HG02852 (cell line): ENCODE data around the gene UTP25.
"Not testable (repeated sequence)": the region's sequence is repeated elsewhere in the genome, so short reads cannot be mapped to it uniquely, and the experiment has no call there.

Experiments
- ATAC-seq: cut with Tn5 transposase; IDR thresholded peaks from one replicate; pipeline ENCODE4 v1.9.1; 2021; ENCODE audit warnings: mild to moderate bottlenecking, moderate library complexity; ENCODE audit not compliant: unreplicated experiment

The UTP25 gene

DNA sequence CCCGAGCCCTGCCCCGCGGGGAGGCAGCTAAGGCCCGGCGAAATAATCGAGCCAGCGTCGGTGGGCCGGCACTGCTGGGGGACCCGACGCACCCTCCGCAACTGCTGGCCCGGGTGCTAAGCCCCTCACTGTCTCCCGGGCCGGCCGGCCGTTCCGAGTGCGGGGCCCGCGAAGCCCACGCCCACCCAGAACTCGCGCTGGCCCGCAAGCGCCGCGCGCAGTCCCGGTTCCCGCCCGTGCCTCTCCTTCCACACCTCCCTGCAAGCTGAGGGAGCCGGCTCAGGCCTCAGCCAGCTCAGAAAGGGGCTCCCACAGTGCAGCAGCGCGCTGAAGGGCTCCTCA, 61.3 kb downstream of the UTP25 start:
- no peak for ATAC-seq

DNA sequence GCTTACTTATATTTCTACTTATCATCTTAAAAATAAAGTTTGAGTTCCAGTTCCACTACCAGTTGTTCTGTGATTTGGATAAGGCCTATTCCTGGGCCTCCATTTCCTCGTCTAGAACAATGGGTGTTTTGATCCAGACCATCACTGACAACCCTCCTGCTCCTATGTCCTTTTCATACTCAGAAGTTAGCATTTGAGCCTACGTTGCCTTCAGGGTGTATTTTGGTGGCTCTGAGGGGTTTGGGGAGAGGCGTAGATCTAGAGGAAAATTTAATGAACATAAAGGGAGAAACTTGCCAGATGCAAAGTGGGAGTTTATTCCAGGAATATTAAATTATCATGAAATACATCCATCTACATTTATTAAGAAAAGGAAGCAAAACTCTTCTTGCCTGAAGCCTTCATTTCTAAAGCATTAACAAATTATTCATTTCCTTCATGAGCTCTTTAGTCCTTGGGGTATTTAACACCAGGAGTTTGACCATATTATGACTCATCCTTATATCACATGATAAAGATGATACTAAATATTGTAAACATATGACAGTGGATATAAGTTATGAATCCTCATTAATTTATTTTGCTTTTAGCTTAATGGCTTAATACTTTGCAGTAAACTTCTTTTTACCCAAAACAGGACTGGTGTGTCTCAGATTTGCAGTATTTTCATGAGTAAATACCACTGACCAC, 63.0 kb downstream of the UTP25 start:
- no peak for ATAC-seq

DNA sequence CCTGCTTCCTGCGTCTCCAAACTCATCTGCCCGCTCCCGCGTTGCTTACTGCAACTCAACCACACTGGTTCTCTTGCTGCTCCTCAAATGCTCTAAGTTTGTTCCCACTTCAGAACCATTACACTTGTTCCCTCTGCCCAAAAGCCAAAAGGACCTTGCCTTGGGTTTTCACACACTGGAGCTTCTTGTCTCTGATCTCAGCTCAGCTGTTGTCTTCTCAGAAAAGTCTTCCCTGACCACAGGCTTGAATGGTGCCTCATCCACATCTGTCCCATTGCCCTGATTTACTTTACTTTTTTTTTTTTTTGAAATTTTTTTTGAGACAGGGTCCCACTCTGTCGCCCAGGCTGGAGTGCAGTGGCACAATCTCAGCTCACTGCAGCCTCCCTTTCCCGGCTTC, 66.0 kb downstream of the UTP25 start:
- no peak for ATAC-seq

DNA sequence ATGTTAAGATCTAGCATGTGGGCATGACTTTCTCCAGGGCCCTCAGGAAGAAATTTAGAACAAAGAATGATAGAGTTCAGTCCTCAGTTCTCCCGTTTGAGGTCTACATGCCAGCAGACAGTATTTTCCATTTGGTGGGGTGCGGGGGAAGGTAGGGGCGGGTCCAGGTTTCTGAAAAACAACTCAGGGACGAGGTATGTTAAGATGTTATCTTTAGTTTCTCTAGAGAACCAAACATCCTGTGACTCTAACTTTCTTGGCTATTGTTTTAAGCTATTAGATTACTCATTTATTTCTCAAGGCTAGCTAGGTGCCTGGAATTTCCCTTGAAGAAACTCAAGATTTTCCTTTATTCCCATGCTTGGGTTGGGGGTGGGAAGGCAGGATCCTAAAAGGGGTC, 67.9 kb downstream of the UTP25 start:
- no peak for ATAC-seq

DNA sequence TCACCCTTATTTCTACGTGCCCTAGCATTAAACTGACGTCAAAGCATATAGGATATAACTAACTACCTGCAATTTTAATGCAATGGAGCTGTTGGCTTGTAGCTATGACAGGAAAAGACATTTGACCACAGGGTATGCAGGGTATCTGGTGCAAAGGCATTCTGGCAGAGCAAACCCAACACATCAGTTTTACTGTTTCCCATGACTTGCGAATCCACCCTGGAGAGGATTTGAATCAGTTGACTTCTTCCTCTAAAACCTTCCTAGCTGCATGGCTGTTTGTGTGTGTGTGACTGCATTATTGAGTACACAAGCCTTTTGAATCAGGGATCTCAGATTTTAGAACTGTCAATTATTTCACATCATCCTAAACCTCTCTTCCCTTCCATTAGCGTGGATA, 68.6 kb downstream of the UTP25 start:
- ATAC-seq, result no peak

DNA sequence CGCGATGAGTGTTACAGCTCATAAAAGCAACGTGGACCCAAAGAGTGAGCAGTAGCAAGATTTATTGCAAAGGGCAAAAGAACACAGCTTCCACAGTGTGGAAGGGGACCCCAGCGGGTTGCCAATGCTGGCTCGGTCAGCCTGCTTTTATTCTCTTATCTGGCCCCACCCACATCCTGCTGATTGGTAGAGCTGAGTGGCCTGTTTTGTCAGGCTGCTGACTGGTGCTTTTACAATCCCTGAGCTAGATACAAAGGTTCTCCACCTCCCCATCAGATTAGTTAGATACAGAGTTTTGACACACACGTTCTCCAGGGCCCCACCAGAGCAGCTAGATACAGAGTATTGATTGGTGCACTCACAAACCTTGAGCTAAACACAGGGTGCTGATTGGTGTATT, 70.5 kb downstream of the UTP25 start:
- not testable (repeated sequence) for ATAC-seq

DNA sequence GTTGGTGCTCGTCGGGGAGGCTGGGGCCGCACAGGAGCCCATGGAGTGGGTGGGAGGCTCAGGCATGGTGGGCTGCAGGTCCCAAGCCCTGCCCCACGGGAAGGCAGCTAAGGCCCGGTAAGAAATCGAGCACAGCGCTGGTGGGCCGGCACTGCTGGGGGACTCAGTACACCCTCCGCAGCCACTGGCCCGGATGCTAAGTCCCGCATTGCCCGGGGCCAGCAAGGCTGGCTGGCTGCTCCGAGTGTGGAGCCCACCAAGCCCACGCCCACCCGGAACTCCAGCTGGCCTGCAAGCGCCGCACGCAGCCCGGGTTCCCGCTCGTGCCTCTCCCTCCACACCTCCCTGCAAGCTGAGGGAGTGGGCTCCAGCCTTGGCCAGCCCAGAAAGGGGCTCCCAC, 71.1 kb downstream of the UTP25 start:
- ATAC-seq, result not testable (repeated sequence)

DNA sequence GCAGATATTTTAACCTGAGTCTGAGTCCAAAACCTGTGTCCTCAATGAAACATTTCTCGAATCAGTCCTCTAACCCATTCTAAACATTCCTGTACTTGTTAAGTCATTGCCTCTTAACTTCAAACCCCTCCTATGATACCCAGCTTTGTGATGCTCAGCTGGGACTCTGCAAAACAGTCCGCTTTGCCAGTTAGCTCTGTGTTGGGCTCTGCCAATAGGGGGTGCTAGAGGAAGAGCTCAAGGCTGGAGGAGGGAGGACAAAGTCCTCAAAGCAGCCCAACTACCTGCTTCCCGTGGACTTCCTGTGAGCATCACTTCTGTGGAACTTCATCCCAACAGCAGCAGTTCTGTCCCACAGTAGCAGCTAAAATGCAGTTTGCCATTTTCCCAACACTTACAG, 72.2 kb downstream of the UTP25 start:
- no peak for ATAC-seq

- no peak for ATAC-seq
Observed at GRCh38 chr1:209900734-209901133, 73.0 kb downstream of the UTP25 start.

DNA sequence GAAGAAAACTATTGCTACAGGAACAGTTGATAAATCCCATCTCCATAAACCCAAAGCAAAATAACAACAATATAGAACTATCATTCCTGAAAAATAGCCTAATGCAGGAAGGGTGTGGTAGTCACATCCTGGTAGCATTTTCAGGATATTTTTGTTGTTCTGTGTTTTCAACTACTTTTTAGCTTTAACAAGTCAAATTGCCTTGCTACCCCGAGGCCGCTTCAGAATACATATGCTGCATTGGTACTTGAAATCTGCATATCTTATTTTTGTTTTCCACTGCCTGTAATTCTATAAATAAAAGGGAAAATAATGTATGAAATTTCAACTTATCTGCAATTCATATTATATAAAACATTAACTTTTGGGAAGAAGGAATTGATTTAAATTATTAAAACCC, 73.4 kb downstream of the UTP25 start:
- ATAC-seq, result no peak

DNA sequence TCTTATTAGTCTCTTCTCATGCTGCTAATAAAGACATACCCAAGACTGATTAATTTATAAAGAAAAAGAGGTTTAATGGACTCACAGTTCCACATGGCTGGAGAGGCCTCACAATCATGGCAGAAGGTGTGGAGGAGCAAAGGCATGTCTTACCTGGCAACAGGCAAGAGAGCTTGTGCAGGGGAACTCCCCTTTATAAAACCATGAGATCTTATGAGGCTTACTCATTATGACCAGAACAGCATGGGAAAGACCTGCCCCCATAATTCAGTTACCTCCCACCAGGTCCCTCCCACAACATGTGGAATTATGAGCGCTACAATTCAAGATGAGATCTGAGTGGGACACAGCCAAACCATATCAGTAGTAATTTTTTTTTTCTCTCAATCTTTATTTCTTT, 77.0 kb downstream of the UTP25 start:
- not testable (repeated sequence) for ATAC-seq
